Measurements from ENCODE around the gene UBR4. TPM values are rescaled to one million over a fixed set of nuclear protein-coding genes. Genes with fewer than 3 reads are reported as not detected.

The UBR4 gene
- total RNA-seq, 1 experiment from 2014 or later: 201 TPM

DNA sequence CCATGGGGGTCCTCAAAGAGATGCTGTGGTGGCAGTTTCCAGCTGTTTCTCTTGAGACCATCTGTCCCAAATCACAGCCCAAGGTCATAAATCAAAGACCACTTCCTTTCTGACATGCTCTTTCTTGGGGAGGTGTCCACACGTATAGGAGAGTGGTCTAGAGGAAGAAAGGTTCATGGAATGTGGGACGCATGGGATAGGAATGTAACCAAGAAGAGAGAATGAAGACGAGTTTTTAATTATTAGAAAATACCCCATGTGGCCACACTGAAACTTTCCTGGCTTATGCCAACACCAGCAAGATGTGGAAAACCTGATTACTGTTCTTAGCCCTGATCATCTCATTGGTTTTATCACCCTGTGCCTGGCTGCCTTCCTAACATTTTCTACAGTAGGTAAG lies 129.3 kb downstream of the UBR4 start:
- H4K20me1 ChIP-seq (ENCODE audit: insufficient read depth, low read depth, low read length): no peaks in the 10 kb centered on the region
- H3K9me3 ChIP-seq (ENCODE audit: low read length): no peaks in the 10 kb centered on the region
- H3K27ac ChIP-seq (ENCODE audit: low read length): no peak overlapping the region
- H3K4me1 ChIP-seq (ENCODE audit: low read length): no peaks in the 10 kb centered on the region
- no peaks in the 10 kb centered on the region for H3K27me3 ChIP-seq (ENCODE audit: low read length)
- no peaks in the 10 kb centered on the region for H3K79me2 ChIP-seq (ENCODE audit: low read length)
- DNase-seq: no peak
- no peak overlapping the region for H3K4me2 ChIP-seq (ENCODE audit: low read depth, low read length, poor library complexity, severe bottlenecking)
- H3K9me2 ChIP-seq (replicated peaks; ENCODE audit: insufficient read depth, low read length): no peaks in the 10 kb centered on the region
- no peak overlapping the region for H3K9ac ChIP-seq (ENCODE audit: low read length)
- H3K4me3 ChIP-seq (ENCODE audit: low read length): no peak overlapping the region
- H2AFZ ChIP-seq (ENCODE audit: low read length): no peak overlapping the region
- peaks cover 55% of the 10 kb centered on the region for H3K36me3 ChIP-seq (ENCODE audit: insufficient read depth, low read length)

DNA sequence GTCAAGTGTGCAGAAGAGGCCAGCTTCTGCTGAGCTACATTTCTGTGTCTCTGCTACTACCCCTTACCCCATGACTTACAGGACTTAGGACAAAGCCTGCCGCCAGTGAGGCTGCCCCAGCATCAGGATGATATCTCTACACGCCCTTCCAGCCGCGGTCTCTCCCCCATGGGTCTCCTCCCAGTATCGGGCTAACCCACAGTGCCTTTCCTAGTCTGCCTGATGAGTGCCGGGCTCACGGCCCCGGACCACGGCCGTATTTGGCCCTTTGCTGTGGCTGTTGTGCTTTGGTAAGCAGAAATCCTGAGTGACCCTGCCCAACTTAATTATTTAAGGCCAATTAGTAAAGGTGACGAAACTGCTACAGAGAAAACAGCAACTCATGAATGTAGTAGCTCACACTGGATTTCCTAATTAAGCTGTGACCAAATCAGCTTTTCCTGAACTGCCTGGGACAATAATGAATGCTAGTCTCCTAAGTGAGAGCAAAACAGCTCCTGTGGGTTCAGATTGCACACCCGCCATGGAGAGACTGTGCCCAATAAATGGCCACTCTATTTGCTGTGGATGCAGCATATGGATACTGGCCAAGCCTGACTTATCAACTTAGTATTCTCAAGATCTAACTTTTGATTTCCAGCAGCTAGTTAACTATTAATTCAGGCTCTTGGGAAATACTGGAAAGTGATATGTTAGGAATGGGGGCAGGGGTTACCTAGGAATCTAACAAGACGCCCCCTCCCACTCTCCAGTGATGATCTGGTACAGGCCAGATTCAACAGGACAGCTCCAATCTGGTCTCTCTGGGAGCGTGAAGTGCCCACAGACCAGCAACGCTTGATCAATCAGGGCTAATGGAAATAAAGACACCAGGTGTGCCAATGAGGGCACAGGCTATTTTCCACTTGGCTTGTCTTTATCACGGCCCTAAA lies 130.3 kb downstream of the UBR4 start:
- Histone ChIP-seq H3K4me3 (ENCODE audit: low read length) (no peak overlapping the region), H3K4me1 (ENCODE audit: low read length) (no peaks in the 10 kb centered on the region), H3K4me2 (ENCODE audit: low read depth, low read length, poor library complexity, severe bottlenecking) (no peak overlapping the region), H2AFZ (ENCODE audit: low read length) (no peak overlapping the region), H4K20me1 (ENCODE audit: insufficient read depth, low read depth, low read length) (no peaks in the 10 kb centered on the region), H3K79me2 (ENCODE audit: low read length) (no peaks in the 10 kb centered on the region), H3K27ac (ENCODE audit: low read length) (no peak overlapping the region), H3K9me2 (replicated peaks; ENCODE audit: insufficient read depth, low read length) (no peaks in the 10 kb centered on the region), H3K36me3 (ENCODE audit: insufficient read depth, low read length) (peaks cover 59% of the 10 kb centered on the region), H3K9ac (ENCODE audit: low read length) (no peak overlapping the region), H3K9me3 (ENCODE audit: low read length) (no peaks in the 10 kb centered on the region), H3K27me3 (ENCODE audit: low read length) (no peaks in the 10 kb centered on the region)
- DNase-seq: no peak

DNA sequence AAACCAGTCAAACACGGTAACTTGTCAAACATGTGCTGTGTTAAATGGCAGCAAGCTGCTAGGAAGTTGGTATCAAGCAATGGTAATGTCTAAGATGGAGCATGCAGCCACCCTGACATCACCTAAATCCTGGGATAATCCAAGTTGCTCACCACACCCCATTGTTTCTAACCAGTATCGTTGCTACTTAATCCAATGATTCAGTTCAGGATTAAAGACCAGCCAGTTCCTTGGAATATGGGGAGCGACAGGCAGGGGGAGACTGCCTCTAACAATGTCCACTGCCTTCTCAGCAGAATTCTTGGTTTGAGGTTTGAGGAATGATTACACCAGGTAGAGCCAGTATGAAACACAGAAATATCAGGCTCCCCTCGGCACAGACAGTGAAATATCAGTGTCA lies 131.5 kb downstream of the UBR4 start:
- no peaks in the 10 kb centered on the region for H3K4me1 ChIP-seq (ENCODE audit: low read length)
- DNase-seq: no peak
- H4K20me1 ChIP-seq (ENCODE audit: insufficient read depth, low read depth, low read length): no peaks in the 10 kb centered on the region
- peaks cover 63% of the 10 kb centered on the region for H3K36me3 ChIP-seq (ENCODE audit: insufficient read depth, low read length)
- no peaks in the 10 kb centered on the region for H3K27me3 ChIP-seq (ENCODE audit: low read length)
- H3K9me2 ChIP-seq (replicated peaks; ENCODE audit: insufficient read depth, low read length): no peaks in the 10 kb centered on the region
- H3K79me2 ChIP-seq (ENCODE audit: low read length): no peaks in the 10 kb centered on the region
- no peak overlapping the region for H3K27ac ChIP-seq (ENCODE audit: low read length)
- no peak overlapping the region for H3K9ac ChIP-seq (ENCODE audit: low read length)
- H3K9me3 ChIP-seq (ENCODE audit: low read length): no peaks in the 10 kb centered on the region
- H3K4me2 ChIP-seq (ENCODE audit: low read depth, low read length, poor library complexity, severe bottlenecking): no peak overlapping the region
- no peak overlapping the region for H2AFZ ChIP-seq (ENCODE audit: low read length)
- H3K4me3 ChIP-seq (ENCODE audit: low read length): no peak overlapping the region

DNA sequence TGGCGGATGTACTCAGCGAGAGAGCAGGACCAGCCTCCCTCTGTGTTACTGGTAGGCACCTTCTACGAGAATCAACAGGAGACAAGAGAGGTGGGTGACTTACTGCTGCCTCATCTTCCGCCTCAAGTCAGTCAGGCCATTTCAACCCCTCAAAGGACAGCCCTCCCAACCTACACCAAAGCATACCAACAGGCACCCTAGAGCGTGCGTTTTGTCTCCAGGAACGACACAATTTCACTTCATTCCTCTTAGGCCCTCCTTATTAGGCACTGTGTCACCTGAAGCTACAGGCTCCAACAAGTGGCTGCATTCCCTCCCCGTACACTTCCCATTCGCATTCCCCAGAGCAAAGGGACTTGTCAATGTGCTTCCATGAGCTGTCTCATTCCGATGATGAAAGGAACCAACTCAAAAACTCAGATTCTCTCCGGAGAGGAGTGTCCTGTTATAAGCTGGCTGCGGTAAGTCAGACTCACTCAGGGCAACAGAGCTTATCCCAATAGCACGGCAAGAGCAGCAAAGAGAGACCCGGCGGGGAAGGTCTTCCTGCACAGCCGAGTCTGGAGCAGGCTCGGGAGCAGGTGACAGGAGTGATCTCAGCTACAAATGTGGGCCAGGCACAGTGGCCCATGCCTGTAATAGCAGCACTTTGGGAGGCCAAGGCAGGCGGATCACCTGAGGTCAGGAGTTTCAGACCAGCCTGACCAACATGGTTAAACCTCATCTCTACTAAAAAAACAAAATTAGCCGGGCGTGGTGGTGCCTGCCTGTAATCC lies 133.0 kb downstream of the UBR4 start:
- no peaks in the 10 kb centered on the region for H3K79me2 ChIP-seq (ENCODE audit: low read length)
- no peaks in the 10 kb centered on the region for H3K27me3 ChIP-seq (ENCODE audit: low read length)
- H2AFZ ChIP-seq (ENCODE audit: low read length): no peak overlapping the region
- H3K9ac ChIP-seq (ENCODE audit: low read length): no peak overlapping the region
- no peaks in the 10 kb centered on the region for H4K20me1 ChIP-seq (ENCODE audit: insufficient read depth, low read depth, low read length)
- no peaks in the 10 kb centered on the region for H3K9me2 ChIP-seq (replicated peaks; ENCODE audit: insufficient read depth, low read length)
- no peak for DNase-seq
- no peaks in the 10 kb centered on the region for H3K4me1 ChIP-seq (ENCODE audit: low read length)
- no peaks in the 10 kb centered on the region for H3K9me3 ChIP-seq (ENCODE audit: low read length)
- peaks cover 53% of the 10 kb centered on the region for H3K36me3 ChIP-seq (ENCODE audit: insufficient read depth, low read length)
- H3K4me3 ChIP-seq (ENCODE audit: low read length): no peak overlapping the region
- no peak overlapping the region for H3K27ac ChIP-seq (ENCODE audit: low read length)
- no peak overlapping the region for H3K4me2 ChIP-seq (ENCODE audit: low read depth, low read length, poor library complexity, severe bottlenecking)

DNA sequence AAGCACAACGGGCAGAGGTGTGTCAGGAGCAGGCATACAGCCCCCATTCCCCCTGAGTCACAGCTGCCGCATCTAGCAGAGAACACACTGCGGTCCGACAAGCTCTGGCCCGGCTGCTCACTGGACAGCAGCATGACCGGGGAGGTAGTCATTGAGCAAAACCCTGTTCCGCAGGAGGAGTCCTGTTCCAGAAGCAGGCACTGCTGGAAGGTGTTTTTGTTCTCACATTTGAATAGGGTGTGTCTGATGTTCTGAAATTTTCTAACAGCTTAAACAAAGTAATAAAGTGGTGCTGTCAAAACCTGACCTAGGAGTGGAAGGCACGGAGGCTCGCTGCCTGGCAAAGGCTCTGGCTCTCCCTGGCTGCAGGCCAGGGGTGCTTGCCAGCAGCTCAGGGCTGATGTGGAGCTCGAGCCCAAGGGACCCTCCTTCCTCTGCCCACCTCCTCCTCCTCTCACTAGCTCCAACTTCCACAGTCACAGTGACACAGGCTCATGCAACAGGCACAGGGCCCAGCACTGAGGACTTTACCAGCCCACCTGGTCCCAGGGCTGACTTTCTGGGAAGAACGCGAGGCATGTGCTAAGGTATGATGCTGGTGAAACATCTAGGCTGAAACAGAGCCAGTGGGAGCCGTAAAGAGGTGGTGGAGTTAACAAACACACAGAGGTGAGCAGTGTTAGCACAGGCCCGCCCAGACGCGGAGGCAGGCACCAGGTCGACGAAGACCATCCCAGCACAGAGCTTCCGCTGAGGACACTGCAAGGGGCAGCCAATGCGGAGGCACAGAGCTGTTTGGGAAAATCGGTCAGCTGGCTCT lies 135.0 kb downstream of the UBR4 start:
- Histone ChIP-seq H2AFZ (ENCODE audit: low read length) (no peak overlapping the region), H3K9me3 (ENCODE audit: low read length) (no peaks in the 10 kb centered on the region), H3K4me3 (ENCODE audit: low read length) (no peak overlapping the region), H4K20me1 (ENCODE audit: insufficient read depth, low read depth, low read length) (no peaks in the 10 kb centered on the region), H3K4me2 (ENCODE audit: low read depth, low read length, poor library complexity, severe bottlenecking) (no peak overlapping the region), H3K27me3 (ENCODE audit: low read length) (no peaks in the 10 kb centered on the region), H3K4me1 (ENCODE audit: low read length) (no peaks in the 10 kb centered on the region), H3K79me2 (ENCODE audit: low read length) (no peaks in the 10 kb centered on the region), H3K36me3 (ENCODE audit: insufficient read depth, low read length) (peaks cover 38% of the 10 kb centered on the region), H3K9me2 (replicated peaks; ENCODE audit: insufficient read depth, low read length) (no peaks in the 10 kb centered on the region), H3K27ac (ENCODE audit: low read length) (no peak overlapping the region), H3K9ac (ENCODE audit: low read length) (no peak overlapping the region)
- DNase-seq: no peak

DNA sequence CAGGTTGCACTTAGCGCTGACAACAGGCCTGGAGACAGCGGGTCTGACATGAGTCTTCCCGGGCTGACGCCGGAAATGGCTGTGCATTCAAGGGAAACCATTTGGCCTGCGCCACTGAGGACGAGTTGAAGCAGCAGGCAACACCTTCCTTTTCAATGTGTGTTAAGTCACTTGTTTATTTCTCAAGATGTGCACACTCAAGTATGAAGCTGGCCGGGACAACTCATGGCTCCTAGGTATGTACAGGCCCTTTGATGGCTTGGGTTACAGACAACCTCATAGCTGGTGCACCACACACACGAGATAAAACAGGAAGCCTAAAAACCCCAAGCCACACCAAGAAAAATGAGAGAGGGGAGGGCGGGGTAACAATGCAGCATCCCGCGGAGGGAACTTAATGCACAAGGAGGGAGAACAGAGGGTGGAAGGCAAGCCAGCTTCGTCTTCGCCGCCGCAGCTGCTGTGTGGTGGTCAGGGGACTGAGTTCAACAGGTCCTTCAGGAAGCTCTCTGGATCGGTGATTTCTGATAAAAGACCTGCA lies 135.6 kb downstream of the UBR4 start:
- Histone ChIP-seq H3K79me2 (ENCODE audit: low read length) (no peaks in the 10 kb centered on the region), H4K20me1 (ENCODE audit: insufficient read depth, low read depth, low read length) (no peaks in the 10 kb centered on the region), H3K4me2 (ENCODE audit: low read depth, low read length, poor library complexity, severe bottlenecking) (no peak overlapping the region), H3K27me3 (ENCODE audit: low read length) (no peaks in the 10 kb centered on the region), H3K9me2 (replicated peaks; ENCODE audit: insufficient read depth, low read length) (no peaks in the 10 kb centered on the region), H3K9ac (ENCODE audit: low read length) (no peak overlapping the region), H2AFZ (ENCODE audit: low read length) (no peak overlapping the region), H3K4me1 (ENCODE audit: low read length) (no peaks in the 10 kb centered on the region), H3K27ac (ENCODE audit: low read length) (no peak overlapping the region), H3K4me3 (ENCODE audit: low read length) (no peak overlapping the region), H3K9me3 (ENCODE audit: low read length) (no peaks in the 10 kb centered on the region), H3K36me3 (ENCODE audit: insufficient read depth, low read length) (peaks cover 33% of the 10 kb centered on the region)
- DNase-seq: no peak

DNA sequence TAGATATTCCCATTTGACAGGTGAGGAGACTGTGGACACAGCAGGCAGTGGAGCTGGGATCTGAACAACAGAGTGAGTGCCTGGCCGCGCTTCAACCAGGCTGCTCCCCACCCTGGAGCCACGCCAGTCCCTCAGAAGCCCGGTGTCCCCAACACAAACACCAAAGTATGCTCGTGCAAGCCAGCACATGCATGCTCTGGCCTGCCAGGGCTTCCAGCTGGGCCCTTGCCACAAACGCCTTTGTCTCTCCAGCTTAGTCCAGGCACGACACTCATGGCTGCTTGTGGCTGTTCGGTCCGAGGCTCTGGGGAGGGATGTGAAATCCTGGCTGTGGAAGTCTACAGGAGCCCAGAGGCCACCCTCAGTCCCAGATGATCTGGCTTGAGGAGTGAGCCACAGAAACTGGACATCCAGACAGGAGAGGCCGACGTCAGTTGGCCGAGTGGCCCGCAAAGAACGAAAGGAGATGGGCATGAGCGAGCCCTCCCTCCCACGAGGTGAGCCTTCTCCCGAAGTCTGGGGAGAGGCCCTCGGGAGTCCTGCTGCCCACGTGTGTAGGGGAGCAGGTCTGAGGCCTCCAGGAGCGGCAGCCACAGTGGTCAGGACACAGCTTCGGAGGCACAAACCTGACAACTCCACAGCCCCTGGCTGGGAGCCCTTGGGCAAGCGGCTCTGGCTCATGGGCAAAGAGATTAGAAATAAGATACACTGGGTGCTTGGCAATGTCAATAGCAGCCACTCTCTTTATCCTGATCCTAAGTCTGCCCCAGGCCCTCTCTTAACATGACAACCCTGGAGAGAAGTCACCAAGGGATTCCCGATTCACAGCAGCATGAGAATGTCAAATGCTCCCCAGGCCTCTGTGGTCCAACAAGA lies 136.5 kb downstream of the UBR4 start:
- H3K4me1 ChIP-seq (ENCODE audit: low read length): no peaks in the 10 kb centered on the region
- no peak overlapping the region for H3K27ac ChIP-seq (ENCODE audit: low read length)

More for the DNA sequence above, 136.5 kb downstream of the UBR4 start:
- no peaks in the 10 kb centered on the region for H3K27me3 ChIP-seq (ENCODE audit: low read length)
- no peak overlapping the region for H3K9ac ChIP-seq (ENCODE audit: low read length)
- no peak overlapping the region for H3K4me3 ChIP-seq (ENCODE audit: low read length)
- no peak overlapping the region for H2AFZ ChIP-seq (ENCODE audit: low read length)
- H4K20me1 ChIP-seq (ENCODE audit: insufficient read depth, low read depth, low read length): no peaks in the 10 kb centered on the region
- no peak for DNase-seq
- H3K9me2 ChIP-seq (replicated peaks; ENCODE audit: insufficient read depth, low read length): no peaks in the 10 kb centered on the region
- H3K4me2 ChIP-seq (ENCODE audit: low read depth, low read length, poor library complexity, severe bottlenecking): no peak overlapping the region
- H3K36me3 ChIP-seq (ENCODE audit: insufficient read depth, low read length): peaks cover 28% of the 10 kb centered on the region
- no peaks in the 10 kb centered on the region for H3K79me2 ChIP-seq (ENCODE audit: low read length)
- no peaks in the 10 kb centered on the region for H3K9me3 ChIP-seq (ENCODE audit: low read length)
